Liver (tissue), 3 donors: ENCODE measurements around the gene FGFR4.

Experiments used
- EGR1 ChIP-seq, 2 donors: IDR thresholded peaks; 2 replicates each; pipeline ENCODE4 v1.6.1; 2016 to 2018; ENCODE audit warnings: antibody characterized with exemption in 2 of 2, low read depth in 2 of 2
- GABPA ChIP-seq, 2 donors: IDR thresholded peaks in 1 of 2; conservative IDR thresholded peaks in 1 of 2; 2 replicates each; pipeline ENCODE4 v1.6.1; 2016; ENCODE audit warnings: antibody characterized with exemption in 2 of 2, mild to moderate bottlenecking in 1 of 2, moderate library complexity in 1 of 2
- HNF4A ChIP-seq, 2 donors: conservative IDR thresholded peaks; 2 replicates each; pipeline ENCODE4 v1.6.1; 2016; ENCODE audit warnings: antibody characterized with exemption in 2 of 2, mild to moderate bottlenecking in 2 of 2
- JUND ChIP-seq, 2 donors: IDR thresholded peaks; 2 replicates each; pipeline ENCODE4 v1.6.1; 2016; ENCODE audit warnings: antibody characterized with exemption in 2 of 2
- MAX ChIP-seq: IDR thresholded peaks from 2 replicates; pipeline ENCODE4 v1.6.1; 2016; ENCODE audit warnings: antibody characterized with exemption
- NR2F2 ChIP-seq: IDR thresholded peaks from 2 replicates; pipeline ENCODE4 v1.6.1; 2016; ENCODE audit warnings: antibody characterized with exemption
- RAD21 ChIP-seq, 2 donors: IDR thresholded peaks; 2 replicates each; pipeline ENCODE4 v1.6.1; 2016; ENCODE audit warnings: antibody characterized with exemption in 2 of 2, mild to moderate bottlenecking in 2 of 2
- RXRA ChIP-seq, 2 donors: IDR thresholded peaks; 2 replicates each; pipeline ENCODE4 v1.6.1; 2017 to 2018; ENCODE audit warnings: antibody characterized with exemption in 2 of 2, mild to moderate bottlenecking in 1 of 2
- SP1 ChIP-seq: IDR thresholded peaks from 2 replicates; pipeline ENCODE4 v1.6.1; 2018; ENCODE audit warnings: antibody characterized with exemption, mild to moderate bottlenecking
- TAF1 ChIP-seq: conservative IDR thresholded peaks from 2 replicates; pipeline ENCODE4 v1.6.1; 2016; ENCODE audit warnings: antibody characterized with exemption, mild to moderate bottlenecking
- YY1 ChIP-seq: IDR thresholded peaks from 2 replicates; pipeline ENCODE4 v1.6.1; 2016; ENCODE audit warnings: antibody characterized with exemption, mild to moderate bottlenecking
- ZBTB33 ChIP-seq: IDR thresholded peaks from 2 replicates; pipeline ENCODE4 v1.6.1; 2016; ENCODE audit warnings: antibody characterized with exemption
- TF ChIP-seq, protein P1 (sequence below): fragments of 150-350 bp; IDR thresholded peaks from 2 replicates; pipeline ENCODE4 v1.5.1; 2017; ENCODE audit warnings: improper control_type of control experiment, low read depth, low read length; ENCODE audit not compliant: missing input control
- TF ChIP-seq, protein P2 (sequence below): IDR thresholded peaks from 2 replicates; pipeline ENCODE4 v1.6.1; 2016; ENCODE audit warnings: antibody characterized with exemption, mild to moderate bottlenecking
- donor health status: healthy.
- donor health status: healthy.

DNA sequence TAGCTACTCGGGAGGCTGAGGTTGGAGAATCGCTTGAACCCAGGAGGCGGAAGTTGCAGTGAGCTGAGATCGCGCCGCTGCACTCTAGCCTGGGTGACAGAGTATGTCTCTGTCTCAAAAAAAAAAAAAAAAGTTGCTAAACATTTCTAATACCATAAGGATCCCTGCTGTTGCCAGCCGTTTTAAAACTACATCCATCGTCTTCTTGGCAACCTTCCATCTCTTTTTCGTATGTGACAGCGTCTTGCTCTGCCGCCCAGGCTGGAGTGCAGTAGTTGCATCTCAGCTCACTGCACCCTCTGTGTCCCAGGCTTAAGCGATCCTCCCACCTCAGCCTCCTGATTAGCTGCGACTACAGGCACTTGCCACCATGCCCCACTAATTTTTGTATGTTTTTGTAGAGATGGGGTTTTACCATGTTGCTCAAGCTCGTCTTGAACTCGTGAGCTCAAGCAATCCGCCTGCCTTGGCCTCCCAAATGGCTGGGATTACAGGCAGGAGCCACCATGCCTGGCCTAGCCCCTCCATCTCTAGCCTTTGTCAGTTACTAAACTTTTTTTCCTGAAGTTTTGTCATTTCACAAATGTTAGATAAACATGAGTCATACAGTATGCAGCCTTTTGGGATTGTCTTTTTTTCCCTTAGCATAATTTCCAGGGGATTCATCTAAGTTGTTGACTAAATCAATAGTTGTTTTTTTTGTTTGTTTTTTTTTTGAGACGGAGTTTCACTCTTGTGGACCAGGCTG is 60.4 kb downstream of the FGFR4 start:
- TF ChIP-seq TAF1 (no peak), RAD21 (IDR thresholded peaks at IDR 0.05) (no peak), RXRA (IDR thresholded peaks at IDR 0.05) (no peak), MAX (no peak), YY1 (no peak), HNF4A (conservative IDR thresholded peaks at IDR 0.05) (no peak), SP1 (no peak), ZBTB33 (no peak), GABPA (IDR thresholded peaks at IDR 0.05 in 1 of 2, conservative IDR thresholded peaks at IDR 0.05 in 1 of 2) (no peak), JUND (IDR thresholded peaks at IDR 0.05) (no peak), EGR1 (IDR thresholded peaks at IDR 0.05; ENCODE audit: low read depth in 2 of 2) (no peak), NR2F2 (no peak)
- TF ChIP-seq, protein P1, sequence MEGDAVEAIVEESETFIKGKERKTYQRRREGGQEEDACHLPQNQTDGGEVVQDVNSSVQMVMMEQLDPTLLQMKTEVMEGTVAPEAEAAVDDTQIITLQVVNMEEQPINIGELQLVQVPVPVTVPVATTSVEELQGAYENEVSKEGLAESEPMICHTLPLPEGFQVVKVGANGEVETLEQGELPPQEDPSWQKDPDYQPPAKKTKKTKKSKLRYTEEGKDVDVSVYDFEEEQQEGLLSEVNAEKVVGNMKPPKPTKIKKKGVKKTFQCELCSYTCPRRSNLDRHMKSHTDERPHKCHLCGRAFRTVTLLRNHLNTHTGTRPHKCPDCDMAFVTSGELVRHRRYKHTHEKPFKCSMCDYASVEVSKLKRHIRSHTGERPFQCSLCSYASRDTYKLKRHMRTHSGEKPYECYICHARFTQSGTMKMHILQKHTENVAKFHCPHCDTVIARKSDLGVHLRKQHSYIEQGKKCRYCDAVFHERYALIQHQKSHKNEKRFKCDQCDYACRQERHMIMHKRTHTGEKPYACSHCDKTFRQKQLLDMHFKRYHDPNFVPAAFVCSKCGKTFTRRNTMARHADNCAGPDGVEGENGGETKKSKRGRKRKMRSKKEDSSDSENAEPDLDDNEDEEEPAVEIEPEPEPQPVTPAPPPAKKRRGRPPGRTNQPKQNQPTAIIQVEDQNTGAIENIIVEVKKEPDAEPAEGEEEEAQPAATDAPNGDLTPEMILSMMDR = no peak
- TF ChIP-seq, protein P2, sequence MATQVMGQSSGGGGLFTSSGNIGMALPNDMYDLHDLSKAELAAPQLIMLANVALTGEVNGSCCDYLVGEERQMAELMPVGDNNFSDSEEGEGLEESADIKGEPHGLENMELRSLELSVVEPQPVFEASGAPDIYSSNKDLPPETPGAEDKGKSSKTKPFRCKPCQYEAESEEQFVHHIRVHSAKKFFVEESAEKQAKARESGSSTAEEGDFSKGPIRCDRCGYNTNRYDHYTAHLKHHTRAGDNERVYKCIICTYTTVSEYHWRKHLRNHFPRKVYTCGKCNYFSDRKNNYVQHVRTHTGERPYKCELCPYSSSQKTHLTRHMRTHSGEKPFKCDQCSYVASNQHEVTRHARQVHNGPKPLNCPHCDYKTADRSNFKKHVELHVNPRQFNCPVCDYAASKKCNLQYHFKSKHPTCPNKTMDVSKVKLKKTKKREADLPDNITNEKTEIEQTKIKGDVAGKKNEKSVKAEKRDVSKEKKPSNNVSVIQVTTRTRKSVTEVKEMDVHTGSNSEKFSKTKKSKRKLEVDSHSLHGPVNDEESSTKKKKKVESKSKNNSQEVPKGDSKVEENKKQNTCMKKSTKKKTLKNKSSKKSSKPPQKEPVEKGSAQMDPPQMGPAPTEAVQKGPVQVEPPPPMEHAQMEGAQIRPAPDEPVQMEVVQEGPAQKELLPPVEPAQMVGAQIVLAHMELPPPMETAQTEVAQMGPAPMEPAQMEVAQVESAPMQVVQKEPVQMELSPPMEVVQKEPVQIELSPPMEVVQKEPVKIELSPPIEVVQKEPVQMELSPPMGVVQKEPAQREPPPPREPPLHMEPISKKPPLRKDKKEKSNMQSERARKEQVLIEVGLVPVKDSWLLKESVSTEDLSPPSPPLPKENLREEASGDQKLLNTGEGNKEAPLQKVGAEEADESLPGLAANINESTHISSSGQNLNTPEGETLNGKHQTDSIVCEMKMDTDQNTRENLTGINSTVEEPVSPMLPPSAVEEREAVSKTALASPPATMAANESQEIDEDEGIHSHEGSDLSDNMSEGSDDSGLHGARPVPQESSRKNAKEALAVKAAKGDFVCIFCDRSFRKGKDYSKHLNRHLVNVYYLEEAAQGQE = no peak
